Stimulated activated CD4-positive, alpha-beta T cell treated with anti-CD3 and anti-CD28 coated beads, TNF-alpha, amount 100 ng/mL, for 1 hour (primary cell): ENCODE measurements around the gene KCNK7.

ENCODE experiments used
- DNase-seq, 3 donors: peaks; one replicate each; pipeline ENCODE4 v3.0.0-alpha.2; 2020; ENCODE audit warnings: low read depth in 3 of 3, low spot score in 1 of 3

Gene KCNK7

DNA sequence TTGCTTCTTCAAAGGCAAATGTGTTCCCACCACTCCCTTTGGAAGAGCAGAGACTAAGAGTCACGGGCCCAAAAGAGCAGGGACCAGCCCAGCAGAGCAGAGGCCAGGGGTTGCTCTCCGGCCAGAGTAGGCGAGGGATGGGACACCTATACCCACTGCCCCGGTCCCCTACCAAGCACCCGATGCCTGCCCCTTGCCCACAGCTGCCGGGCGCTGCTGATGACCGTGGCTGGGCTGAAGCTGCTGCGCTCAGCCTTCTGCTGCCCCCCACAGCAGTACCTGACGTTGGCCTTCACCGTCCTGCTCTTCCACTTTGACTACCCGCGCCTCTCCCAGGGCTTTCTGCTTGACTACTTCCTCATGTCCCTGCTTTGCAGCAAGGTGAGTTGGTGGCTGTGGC is 31.6 kb upstream of the KCNK7 start:
- no peak for DNase-seq

DNA sequence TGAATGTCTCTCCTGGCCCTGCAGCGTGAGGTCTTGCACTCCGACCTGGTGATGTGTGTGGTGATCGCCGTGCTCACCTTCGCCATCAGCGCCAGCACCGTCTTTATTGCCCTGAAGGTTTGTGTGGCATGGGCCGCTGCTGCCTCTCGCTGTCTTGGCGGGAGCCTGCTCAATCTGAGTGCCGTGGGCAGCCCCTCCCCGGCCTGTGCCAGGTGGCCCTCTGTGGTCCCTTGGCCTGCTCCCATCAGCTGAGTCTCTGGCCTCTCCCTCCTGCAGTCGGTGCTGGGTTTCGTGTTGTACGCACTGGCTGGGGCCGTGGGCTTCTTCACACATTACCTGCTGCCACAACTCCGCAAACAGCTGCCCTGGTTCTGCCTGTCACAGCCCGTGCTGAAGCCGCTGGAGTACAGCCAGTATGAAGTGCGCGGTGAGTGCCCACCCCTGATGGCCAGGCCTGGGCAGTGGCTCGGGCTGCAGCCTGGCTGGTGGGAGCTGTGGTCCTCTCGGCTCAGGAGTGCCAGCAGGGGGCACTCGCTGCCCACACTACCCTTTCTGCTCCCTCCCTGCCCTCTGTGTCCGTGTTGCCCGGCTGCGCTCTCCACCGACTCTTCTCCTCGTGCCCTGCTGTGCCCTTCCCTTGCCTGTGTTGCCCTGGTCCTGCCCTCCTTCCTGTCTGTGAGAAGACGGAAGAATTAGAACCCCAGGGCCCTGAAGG is 30.2 kb upstream of the KCNK7 start:
- peak in 1 of 3 donors; percentile 37 for DNase-seq

DNA sequence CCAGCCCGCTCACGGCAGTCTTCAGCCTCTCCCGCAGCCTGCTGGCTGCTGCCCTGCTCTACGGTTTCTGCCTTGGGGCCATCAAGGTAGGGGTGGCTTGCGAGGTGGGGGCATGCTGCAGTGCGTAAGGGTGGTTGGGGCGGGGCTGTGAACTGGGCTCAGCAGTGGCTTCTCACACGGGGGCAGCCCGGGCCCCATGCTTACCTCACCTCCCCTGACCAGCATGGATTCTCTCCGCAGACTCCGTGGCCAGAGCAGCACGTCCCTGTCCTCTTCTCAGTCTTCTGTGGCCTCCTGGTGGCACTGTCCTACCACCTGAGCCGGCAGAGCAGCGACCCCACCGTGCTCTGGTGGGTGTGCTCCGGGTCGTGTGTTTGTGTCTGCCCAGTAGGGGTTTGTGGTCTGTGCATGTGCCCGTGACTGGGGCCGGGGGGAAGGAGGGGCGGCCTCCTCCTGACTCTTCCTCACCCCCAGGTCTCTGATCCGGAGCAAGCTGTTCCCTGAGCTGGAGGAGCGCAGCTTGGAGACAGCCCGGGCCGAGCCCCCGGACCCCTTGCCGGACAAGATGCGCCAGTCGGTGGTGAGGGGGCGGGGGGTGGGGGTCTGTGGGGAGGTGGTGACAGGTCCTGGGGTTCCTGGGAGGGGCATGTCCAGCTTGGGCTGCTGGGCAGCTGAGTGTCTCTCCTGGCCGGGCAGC is 29.5 kb upstream of the KCNK7 start:
- DNase-seq: no peak

DNA sequence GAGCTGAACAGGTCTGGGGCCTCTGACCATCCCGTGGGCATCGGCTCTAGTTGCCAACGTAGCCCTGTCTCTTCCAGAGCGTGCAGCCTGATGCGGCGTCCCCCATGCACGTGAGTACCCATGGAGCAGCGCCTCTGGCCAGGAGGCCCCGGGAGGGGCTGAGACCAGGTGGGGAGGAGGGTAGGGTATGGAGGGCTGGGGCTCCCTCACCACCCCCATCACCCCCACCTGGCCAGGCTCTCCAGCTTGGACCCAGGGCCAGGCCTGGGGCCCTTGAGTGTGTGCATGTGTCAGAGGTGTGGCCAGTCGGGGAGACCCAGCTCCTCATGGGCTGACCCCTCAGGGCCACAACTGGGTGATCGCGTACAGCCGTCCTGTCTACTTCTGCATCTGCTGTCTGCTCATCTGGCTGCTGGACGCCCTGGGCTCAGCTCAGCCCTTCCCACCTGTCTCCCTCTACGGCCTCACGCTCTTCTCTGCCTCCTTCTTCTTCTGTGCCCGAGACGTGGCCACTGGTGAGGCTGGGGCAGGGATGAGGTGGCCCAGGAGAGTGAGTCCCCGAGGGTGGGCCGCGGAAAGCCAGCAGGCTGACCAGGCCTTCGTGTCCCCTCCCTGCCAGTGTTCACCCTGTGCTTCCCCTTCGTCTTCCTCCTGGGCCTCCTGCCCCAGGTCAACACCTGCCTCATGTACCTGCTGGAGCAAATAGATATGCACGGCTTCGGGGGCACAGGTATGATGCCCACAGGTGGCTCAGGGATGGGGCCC is 28.4 kb upstream of the KCNK7 start:
- no peak for DNase-seq

GRCh38 chr11:65623177-65623576 is 27.6 kb upstream of the KCNK7 start:
- DNase-seq: no peak

DNA sequence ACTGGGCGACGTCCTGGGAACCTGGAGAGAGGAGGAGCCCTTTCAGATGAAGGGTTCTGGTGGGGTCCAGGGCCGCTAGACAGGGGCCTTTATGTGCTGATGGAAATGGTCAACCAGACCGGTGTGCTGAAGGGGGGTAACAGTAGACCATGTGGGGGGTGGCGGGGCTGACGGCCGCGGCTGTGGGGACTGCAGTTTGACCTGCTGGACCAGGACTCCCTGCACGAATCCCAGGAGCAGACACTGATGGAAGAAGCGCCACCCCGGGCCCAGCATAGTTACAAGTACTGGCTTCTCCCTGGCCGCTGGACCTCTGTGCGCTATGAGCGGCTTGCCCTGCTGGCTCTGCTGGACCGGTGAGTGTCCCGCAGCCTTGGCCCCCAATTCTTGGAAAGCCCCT is 26.4 kb upstream of the KCNK7 start:
- no peak for DNase-seq

DNA sequence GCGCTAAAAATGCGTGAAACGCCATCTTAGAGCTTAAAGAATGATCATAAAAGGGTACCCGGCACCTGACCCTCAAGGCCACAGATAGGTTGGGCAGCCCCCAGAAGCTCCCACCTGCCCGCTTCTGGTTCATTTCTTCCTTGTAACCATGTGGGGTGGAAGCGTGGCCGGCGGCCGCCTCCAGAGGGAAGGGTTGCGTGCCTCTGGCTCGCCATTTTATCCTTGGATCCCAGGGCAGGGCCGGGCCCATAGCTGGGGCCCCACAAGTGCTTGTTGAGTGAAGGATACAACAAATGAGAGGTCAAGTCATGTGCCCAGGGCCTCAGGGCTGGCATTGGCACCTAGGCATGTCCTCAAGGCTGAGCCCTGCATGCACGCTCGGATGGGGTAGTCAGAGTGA is 25.9 kb upstream of the KCNK7 start:
- no peak for DNase-seq

DNA sequence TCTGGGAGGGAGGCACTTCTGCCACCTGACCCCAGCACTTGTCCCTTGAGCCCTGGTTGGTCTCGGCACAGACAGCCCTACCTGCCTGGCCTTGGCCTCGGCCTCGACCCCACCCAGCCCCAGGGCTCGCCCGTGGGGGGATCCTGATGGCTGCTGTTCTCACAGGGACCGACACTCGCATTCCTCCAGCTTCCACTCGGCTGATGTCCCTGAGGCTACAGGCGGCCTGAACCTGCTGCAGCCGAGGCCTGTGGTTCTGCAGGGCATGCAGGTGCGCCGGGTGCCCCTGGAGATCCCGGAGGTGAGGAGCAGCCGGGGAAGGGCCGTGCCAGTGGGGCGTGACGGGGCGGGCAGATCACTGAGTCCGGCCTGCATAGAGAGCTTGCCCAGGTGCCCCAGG is 25.1 kb upstream of the KCNK7 start:
- no peak for DNase-seq

- DNase-seq: no peak
Measured at GRCh38 chr11:65619281-65619928, 23.8 kb upstream of the KCNK7 start.

GRCh38 chr11:65618763-65619162 is 23.2 kb upstream of the KCNK7 start:
- DNase-seq: no peak

DNA sequence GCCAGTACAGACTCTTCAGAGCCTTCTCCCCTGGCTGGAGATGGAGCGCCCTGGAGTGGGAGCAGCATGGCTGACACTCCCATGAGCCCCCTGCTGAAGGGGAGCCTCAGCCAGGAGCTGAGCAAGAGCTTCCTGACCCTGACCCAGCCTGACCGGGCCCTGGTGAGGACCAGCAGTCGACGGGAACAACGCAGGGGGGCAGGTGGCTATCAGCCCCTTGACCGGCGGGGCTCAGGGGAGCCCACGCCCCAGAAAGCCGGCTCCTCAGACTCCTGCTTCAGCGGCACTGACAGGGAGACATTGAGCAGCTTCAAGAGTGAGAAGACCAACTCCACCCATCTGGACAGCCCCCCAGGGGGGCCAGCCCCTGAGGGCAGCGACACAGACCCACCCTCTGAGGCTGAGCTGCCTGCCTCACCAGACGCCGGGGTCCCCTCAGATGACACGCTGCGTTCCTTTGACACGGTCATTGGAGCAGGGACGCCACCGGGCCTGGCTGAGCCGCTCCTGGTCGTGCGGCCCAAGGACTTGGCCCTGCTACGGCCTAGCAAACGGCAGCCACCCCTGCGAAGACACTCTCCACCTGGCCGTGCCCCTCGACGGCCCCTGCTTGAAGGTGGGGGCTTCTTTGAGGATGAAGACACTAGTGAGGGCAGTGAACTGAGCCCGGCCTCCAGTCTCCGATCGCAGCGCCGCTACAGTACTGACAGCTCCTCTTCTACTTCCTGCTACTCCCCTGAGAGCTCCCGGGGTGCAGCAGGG is 22.6 kb upstream of the KCNK7 start:
- DNase-seq: no peak

GRCh38 chr11:65617136-65617850 is 21.7 kb upstream of the KCNK7 start:
- no peak for DNase-seq

DNA sequence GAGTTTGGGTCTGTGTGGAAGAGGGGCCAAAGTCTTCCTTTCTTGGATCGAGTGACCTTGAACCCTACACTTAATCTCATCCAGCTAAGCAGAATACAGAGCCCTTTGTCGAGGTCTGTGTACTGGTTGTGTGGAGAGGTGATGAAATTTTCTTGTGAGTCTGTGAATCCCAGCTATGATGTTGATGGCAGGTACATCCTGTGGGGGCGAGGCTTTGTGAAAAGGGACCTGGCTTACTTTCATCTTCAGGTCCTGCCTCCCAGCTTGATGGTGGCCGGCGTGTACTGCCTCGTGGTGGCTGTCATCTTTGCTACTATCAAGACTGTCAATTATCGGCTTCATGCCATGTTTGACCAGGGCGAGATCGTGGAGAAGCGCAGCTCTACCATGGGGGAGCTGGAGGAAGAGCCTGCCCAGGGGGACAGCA is 21.0 kb upstream of the KCNK7 start:
- no peak for DNase-seq

DNA sequence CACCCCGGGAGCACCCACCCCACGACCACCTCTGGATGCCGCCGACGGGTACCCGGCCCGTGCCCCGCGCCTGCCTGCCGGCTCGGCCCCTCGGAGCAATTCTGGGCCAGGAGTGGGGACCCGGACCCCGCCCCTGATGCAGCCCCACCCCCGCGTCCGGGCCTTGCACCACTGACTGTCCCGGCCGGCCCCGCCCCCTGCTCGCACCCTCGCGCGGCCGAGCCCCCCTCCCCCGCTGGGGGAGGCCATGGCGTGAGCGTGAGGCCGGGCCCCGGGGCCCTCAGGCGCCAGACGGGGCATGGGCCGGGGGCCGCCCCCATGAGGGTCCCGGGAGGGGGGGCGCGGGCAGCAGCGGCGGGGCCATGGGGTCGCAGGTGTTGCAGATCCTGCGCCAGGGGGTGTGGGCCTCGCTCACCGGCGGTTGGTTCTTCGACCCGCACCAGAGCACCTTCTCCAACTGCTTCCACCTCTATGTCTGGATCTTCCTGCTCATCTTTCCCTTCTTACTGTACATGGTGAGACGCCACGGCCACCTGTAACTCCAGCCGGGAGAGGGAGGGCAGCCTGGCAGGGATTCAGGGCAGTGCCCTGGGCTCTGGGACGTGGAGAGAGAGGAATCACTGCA is 20.5 kb upstream of the KCNK7 start:
- DNase-seq: peak in 2 of 3 donors; percentile 26 to 30

DNA sequence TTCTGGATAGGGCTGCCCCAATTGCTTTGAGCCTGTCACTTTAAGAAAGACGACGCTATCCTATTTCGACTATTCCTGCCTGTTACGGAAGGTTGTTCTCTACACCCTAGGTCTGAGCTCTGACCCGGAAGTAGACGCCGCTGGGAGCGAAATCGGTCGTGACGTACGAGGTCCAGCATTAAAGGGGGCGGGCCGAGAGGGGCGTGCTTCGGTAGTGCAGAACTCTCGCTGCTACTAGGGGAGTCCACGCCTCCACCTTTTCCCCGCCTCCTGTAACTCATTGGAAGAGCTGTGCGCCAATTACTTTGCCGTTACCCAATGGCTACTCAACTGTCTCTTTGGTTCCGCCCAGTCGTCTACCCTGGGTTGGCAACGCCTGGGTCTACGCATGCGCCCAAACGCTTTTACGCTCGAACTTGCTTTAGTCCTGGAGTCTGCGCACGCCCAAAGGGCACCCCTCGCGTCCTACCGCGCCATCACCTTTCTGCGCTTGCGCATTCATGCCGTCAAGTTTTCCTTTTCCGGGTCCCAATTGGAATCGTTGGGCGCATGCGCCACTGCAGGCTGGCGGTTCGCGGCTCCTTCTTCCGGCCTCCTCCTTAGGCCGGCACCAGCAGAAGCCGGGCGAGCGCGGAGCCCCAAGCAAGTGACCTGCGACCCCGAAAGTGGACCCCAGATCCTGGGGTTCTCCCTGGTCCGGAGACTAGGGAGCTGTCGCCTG is 19.8 kb upstream of the KCNK7 start, which contains the start of gene PCNX3:
PCNX3 (plus strand) TSS at position 548 of the 721 bp plus-strand sequence. CDS start 536 bp downstream, outside the sequence.
- DNase-seq: peak; percentile 97 to 100 (median 100)

- DNase-seq: no peak
Measured at GRCh38 chr11:65613091-65613928, 17.7 kb upstream of the KCNK7 start.

- DNase-seq: no peak
Measured at GRCh38 chr11:65612691-65613090, 17.1 kb upstream of the KCNK7 start.
